ENCODE measurements around the gene IQCM. TPM values are rescaled to one million over a fixed set of nuclear protein-coding genes. Genes with fewer than 3 reads are reported as not detected.

The IQCM gene
- polyA plus RNA-seq, 1 donor (not counting 4 experiments of a cell fraction or from before 2014, with no cell fraction given): not detected

- no peaks in the 10 kb centered on the region for H3K27me3 ChIP-seq (ENCODE audit: control insufficient read depth, extremely low read depth, insufficient read depth, low read length)
- DNase-seq (ENCODE audit: low read depth, low spot score) (no peak), FAIRE-seq (no peak)
- H3K9me1 ChIP-seq (ENCODE audit: control insufficient read depth, extremely low read depth, insufficient read depth, low read length): no peaks in the 10 kb centered on the region
- H3K4me3 ChIP-seq (ENCODE audit: control insufficient read depth in 2 of 3, extremely low read depth in 1 of 3, insufficient read depth in 2 of 3, low read depth in 1 of 3, low read length in 3 of 3): no peak overlapping the region
- H3K27ac ChIP-seq (ENCODE audit: control insufficient read depth, insufficient read depth, low read length): no peak overlapping the region
- no peak for TF ChIP-seq CTCF (optimal IDR thresholded peaks at IDR 0.05 in 1 of 3, IDR thresholded peaks at IDR 0.05 in 1 of 3, conservative IDR thresholded peaks at IDR 0.05 in 1 of 3; ENCODE audit: extremely low read depth in 1 of 3, insufficient read depth in 2 of 3, low read length in 3 of 3)
- no peak for TF ChIP-seq EZH2 (IDR thresholded peaks at IDR 0.05; ENCODE audit: low read length)
- H3K4me2 ChIP-seq (ENCODE audit: control insufficient read depth, extremely low read depth, insufficient read depth, low read depth, low read length): no peak overlapping the region
- no peaks in the 10 kb centered on the region for H3K36me3 ChIP-seq (ENCODE audit: control insufficient read depth in 2 of 2, extremely low read depth in 1 of 2, insufficient read depth in 2 of 2, low read length in 2 of 2)
- no peak overlapping the region for H3K9ac ChIP-seq (ENCODE audit: control insufficient read depth, extremely low read depth, insufficient read depth, low read length)
- no peaks in the 10 kb centered on the region for H3K9me3 ChIP-seq (ENCODE audit: control insufficient read depth, low read depth, low read length)
- peaks cover 2% of the 10 kb centered on the region for H3K4me1 ChIP-seq (ENCODE audit: control insufficient read depth, extremely low read depth, insufficient read depth, low read length)
- no peaks in the 10 kb centered on the region for H3K79me2 ChIP-seq (ENCODE audit: control insufficient read depth, insufficient read depth, low read length)
- dilution Hi-C loops (cut with MboI; ENCODE audit: extremely low pct_ligation_motif_present, low sequenced_read_pairs): no loop called here
- no peak overlapping the region for H2AFZ ChIP-seq (ENCODE audit: control insufficient read depth, low read length)
- H4K20me1 ChIP-seq (ENCODE audit: control insufficient read depth, extremely low read depth, insufficient read depth, low read length): no peaks in the 10 kb centered on the region
These were observed 27.3 kb downstream of the IQCM start for GRCh38 chr4:149788300-149788699.

- TF ChIP-seq CTCF (optimal IDR thresholded peaks at IDR 0.05 in 1 of 3, IDR thresholded peaks at IDR 0.05 in 1 of 3, conservative IDR thresholded peaks at IDR 0.05 in 1 of 3; ENCODE audit: extremely low read depth in 1 of 3, insufficient read depth in 2 of 3, low read length in 3 of 3): no peak
- TF ChIP-seq EZH2 (IDR thresholded peaks at IDR 0.05; ENCODE audit: low read length): no peak
- Histone ChIP-seq H3K27me3 (ENCODE audit: control insufficient read depth, extremely low read depth, insufficient read depth, low read length) (no peaks in the 10 kb centered on the region), H3K9ac (ENCODE audit: control insufficient read depth, extremely low read depth, insufficient read depth, low read length) (no peak overlapping the region), H3K4me3 (ENCODE audit: control insufficient read depth in 2 of 3, extremely low read depth in 1 of 3, insufficient read depth in 2 of 3, low read depth in 1 of 3, low read length in 3 of 3) (no peak overlapping the region), H3K9me3 (ENCODE audit: control insufficient read depth, low read depth, low read length) (no peaks in the 10 kb centered on the region), H3K79me2 (ENCODE audit: control insufficient read depth, insufficient read depth, low read length) (no peaks in the 10 kb centered on the region), H3K4me1 (ENCODE audit: control insufficient read depth, extremely low read depth, insufficient read depth, low read length) (peaks cover 12% of the 10 kb centered on the region), H3K36me3 (ENCODE audit: control insufficient read depth in 2 of 2, extremely low read depth in 1 of 2, insufficient read depth in 2 of 2, low read length in 2 of 2) (no peaks in the 10 kb centered on the region), H4K20me1 (ENCODE audit: control insufficient read depth, extremely low read depth, insufficient read depth, low read length) (no peaks in the 10 kb centered on the region), H3K4me2 (ENCODE audit: control insufficient read depth, extremely low read depth, insufficient read depth, low read depth, low read length) (no peak overlapping the region), H3K9me1 (ENCODE audit: control insufficient read depth, extremely low read depth, insufficient read depth, low read length) (no peaks in the 10 kb centered on the region), H2AFZ (ENCODE audit: control insufficient read depth, low read length) (no peak overlapping the region), H3K27ac (ENCODE audit: control insufficient read depth, insufficient read depth, low read length) (no peak overlapping the region)
- DNase-seq (ENCODE audit: low read depth, low spot score): no peak
- dilution Hi-C loops (cut with MboI; ENCODE audit: extremely low pct_ligation_motif_present, low sequenced_read_pairs): no loop called here
- FAIRE-seq: no peak
These were observed 29.8 kb downstream of the IQCM start for GRCh38 chr4:149785696-149786431.
